OCI-LY7 (cell line): ENCODE data around the gene ATAD3A. TPM values are rescaled to one million over a fixed set of nuclear protein-coding genes. Genes with fewer than 3 reads are reported as not detected.

Source experiments
- BruUV-seq: library from RNA; stranded (reverse); fragments of 400-500 nt; replicated peaks from 2 replicates; lab custom pipeline; 2021; lab: Mats Ljungman, UMichigan
- CTCF ChIA-PET: fragments of 300-600 bp; sonication (Branson Sonifier 250); formaldehyde crosslinking; loops from one replicate; lab custom pipeline; 2022; ENCODE audit warnings: antibody characterized with exemption; ENCODE audit not compliant: unreplicated experiment; lab: Charles Lee
- POLR2A ChIA-PET: fragments of 300-600 bp; sonication (Branson Sonifier 250); formaldehyde crosslinking; loops from one replicate; lab custom pipeline; 2022; ENCODE audit warnings: antibody characterized with exemption; lab: Charles Lee
- DNase-seq: peaks from one replicate; pipeline ENCODE4 v3.0.0-alpha.2; 2015; ENCODE audit warnings: low spot score
- H2AFZ ChIP-seq: fragments of 200-600 bp; sonication (generic), shearing (Covaris generic); 2 replicates; pipeline ENCODE4 v1.6.1; 2014; ENCODE audit warnings: mild to moderate bottlenecking, antibody characterized with exemption, low read length, moderate library complexity
- H3K27ac ChIP-seq: fragments of 200-600 bp; sonication (generic); 2 replicates; pipeline ENCODE4 v1.5.1; 2014; ENCODE audit warnings: mixed run types, low read depth, mild to moderate bottlenecking, moderate library complexity, low read length, inconsistent platforms; ENCODE audit not compliant: poor library complexity, severe bottlenecking
- H3K36me3 ChIP-seq: fragments of 200-600 bp; sonication (generic); 2 replicates; pipeline ENCODE4 v1.6.1; 2014; ENCODE audit warnings: mild to moderate bottlenecking, antibody characterized with exemption, low read length, moderate library complexity, mixed read lengths; ENCODE audit not compliant: insufficient read depth
- H3K4me1 ChIP-seq: fragments of 200-600 bp; sonication (generic); 2 replicates; pipeline ENCODE4 v1.5.1; 2014; ENCODE audit warnings: mild to moderate bottlenecking, low read length; ENCODE audit not compliant: insufficient read depth, poor library complexity, severe bottlenecking
- H3K4me2 ChIP-seq: fragments of 200-600 bp; sonication (generic); 2 replicates; pipeline ENCODE4 v1.6.1; 2014; ENCODE audit warnings: mild to moderate bottlenecking, low read length
- H3K4me3 ChIP-seq: fragments of 200-600 bp; sonication (generic); 2 replicates; pipeline ENCODE4 v1.5.1; 2014; ENCODE audit warnings: mild to moderate bottlenecking, low read depth, low read length; ENCODE audit not compliant: poor library complexity, severe bottlenecking
- H3K79me2 ChIP-seq: fragments of 200-600 bp; sonication (generic); 2 replicates; pipeline ENCODE4 v1.6.1; 2016; ENCODE audit warnings: low read depth, mild to moderate bottlenecking, low read length, moderate library complexity, mixed read lengths; ENCODE audit not compliant: insufficient read depth
- H3K9me2 ChIP-seq: fragments of 200-600 bp; sonication (generic); 2 replicates; pipeline ENCODE4 v1.6.1; 2016; ENCODE audit warnings: mild to moderate bottlenecking, low read length, mixed read lengths; ENCODE audit not compliant: insufficient read depth
- H3K9me3 ChIP-seq: fragments of 200-600 bp; sonication (generic); 2 replicates; pipeline ENCODE4 v1.6.1; 2014; ENCODE audit warnings: mild to moderate bottlenecking, mixed run types, low read length, mixed read lengths
- H4K20me1 ChIP-seq: fragments of 200-600 bp; sonication (generic); 2 replicates; pipeline ENCODE4 v1.6.1; 2014; ENCODE audit warnings: mild to moderate bottlenecking, antibody characterized with exemption, low read length, moderate library complexity, mixed read lengths; ENCODE audit not compliant: insufficient read depth
- EZH2phosphoT487 ChIP-seq: fragments of 200-600 bp; sonication (generic); IDR thresholded peaks from 2 replicates; pipeline ENCODE4 v1.6.1; 2018; ENCODE audit warnings: low read depth, borderline replicate concordance, mild to moderate bottlenecking, mixed run types, antibody characterized with exemption, low read length, moderate library complexity, mixed read lengths
- intact Hi-C: fragments of 100-400 bp; cut with micrococcal nuclease; formaldehyde crosslinking; loops from one replicate; pipeline ENCODE4 v1.10.0; 2022; ENCODE audit not compliant: unreplicated experiment
- total RNA-seq, 2 experiments: library from RNA; depleted of rRNA in 1 of 2; stranded (reverse); fragments of >200 nt in 1 of 2; shearing (Covaris generic) in 1 of 2; gene quantifications; 2 replicates each; pipeline ENCODE4 v1.2.3, GENCODE V29; 2014 to 2022
- TF ChIP-seq, protein P1 (sequence below): fragments of 200-600 bp; sonication (generic); conservative IDR thresholded peaks from 2 replicates; pipeline ENCODE4 v1.5.1; 2014; ENCODE audit warnings: mild to moderate bottlenecking, antibody characterized with exemption, low read length, moderate library complexity, mixed read lengths

The ATAD3A gene
- total RNA-seq, 2 experiments from 2014 or later = 81.9 to 88.6 TPM

DNA sequence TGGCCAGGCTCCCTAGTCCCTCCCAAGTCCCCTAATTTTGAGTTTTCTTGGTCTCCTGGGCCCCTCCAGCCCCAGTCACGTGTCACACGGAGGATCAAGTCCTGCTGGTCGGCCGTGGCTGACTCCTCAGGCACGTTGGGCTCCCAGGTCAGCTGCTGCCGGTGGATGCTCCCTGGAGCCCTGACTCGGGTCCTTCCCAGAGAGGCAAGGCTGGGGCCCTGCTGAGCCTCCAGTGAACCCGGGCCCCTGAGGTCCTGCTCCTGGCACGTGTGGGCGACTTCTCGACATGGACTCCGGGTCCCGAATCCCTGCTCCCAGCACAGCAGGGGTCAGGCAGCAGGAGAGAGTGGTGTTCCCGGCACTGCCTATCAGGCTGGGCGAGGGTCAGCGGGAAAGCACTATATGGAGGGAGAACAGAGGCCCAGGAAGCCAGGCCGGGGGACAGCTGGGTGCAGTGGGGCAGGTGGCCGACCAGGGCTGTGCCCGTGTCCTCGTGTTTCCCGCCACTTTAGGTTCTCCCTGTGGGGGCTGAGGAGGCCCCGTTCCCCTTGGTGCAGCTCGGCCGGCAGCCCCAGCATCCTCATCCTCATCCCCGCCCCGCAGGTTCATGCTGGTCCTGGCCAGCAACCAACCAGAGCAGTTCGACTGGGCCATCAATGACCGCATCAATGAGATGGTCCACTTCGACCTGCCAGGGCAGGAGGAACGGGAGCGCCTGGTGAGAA, 15.3 kb downstream of the ATAD3A start:
- no TSS peak for BruUV-seq
- H2AFZ ChIP-seq = no peak overlapping the region
- H3K4me2 ChIP-seq = no peak overlapping the region
- no peak for DNase-seq
- no peak overlapping the region for H3K4me3 ChIP-seq
- TF ChIP-seq EZH2phosphoT487 = no peak
- TF ChIP-seq, protein P1, sequence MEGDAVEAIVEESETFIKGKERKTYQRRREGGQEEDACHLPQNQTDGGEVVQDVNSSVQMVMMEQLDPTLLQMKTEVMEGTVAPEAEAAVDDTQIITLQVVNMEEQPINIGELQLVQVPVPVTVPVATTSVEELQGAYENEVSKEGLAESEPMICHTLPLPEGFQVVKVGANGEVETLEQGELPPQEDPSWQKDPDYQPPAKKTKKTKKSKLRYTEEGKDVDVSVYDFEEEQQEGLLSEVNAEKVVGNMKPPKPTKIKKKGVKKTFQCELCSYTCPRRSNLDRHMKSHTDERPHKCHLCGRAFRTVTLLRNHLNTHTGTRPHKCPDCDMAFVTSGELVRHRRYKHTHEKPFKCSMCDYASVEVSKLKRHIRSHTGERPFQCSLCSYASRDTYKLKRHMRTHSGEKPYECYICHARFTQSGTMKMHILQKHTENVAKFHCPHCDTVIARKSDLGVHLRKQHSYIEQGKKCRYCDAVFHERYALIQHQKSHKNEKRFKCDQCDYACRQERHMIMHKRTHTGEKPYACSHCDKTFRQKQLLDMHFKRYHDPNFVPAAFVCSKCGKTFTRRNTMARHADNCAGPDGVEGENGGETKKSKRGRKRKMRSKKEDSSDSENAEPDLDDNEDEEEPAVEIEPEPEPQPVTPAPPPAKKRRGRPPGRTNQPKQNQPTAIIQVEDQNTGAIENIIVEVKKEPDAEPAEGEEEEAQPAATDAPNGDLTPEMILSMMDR = no peak
- 0 out of 2 replicates have a peak, but pooled peaks cover 4% of the 10 kb centered on the region for H3K9me3 ChIP-seq
- H3K9me2 ChIP-seq = no peaks in the 10 kb centered on the region
- CTCF ChIA-PET = no interaction called here
- no peak overlapping the region for H3K27ac ChIP-seq
- POLR2A ChIA-PET = no interaction called here
- H3K36me3 ChIP-seq = peaks cover 77% of the 10 kb centered on the region
- H4K20me1 ChIP-seq = no peaks in the 10 kb centered on the region
- intact Hi-C loops = no loop called here
- no peaks in the 10 kb centered on the region for H3K79me2 ChIP-seq
- H3K4me1 ChIP-seq = no peaks in the 10 kb centered on the region

DNA sequence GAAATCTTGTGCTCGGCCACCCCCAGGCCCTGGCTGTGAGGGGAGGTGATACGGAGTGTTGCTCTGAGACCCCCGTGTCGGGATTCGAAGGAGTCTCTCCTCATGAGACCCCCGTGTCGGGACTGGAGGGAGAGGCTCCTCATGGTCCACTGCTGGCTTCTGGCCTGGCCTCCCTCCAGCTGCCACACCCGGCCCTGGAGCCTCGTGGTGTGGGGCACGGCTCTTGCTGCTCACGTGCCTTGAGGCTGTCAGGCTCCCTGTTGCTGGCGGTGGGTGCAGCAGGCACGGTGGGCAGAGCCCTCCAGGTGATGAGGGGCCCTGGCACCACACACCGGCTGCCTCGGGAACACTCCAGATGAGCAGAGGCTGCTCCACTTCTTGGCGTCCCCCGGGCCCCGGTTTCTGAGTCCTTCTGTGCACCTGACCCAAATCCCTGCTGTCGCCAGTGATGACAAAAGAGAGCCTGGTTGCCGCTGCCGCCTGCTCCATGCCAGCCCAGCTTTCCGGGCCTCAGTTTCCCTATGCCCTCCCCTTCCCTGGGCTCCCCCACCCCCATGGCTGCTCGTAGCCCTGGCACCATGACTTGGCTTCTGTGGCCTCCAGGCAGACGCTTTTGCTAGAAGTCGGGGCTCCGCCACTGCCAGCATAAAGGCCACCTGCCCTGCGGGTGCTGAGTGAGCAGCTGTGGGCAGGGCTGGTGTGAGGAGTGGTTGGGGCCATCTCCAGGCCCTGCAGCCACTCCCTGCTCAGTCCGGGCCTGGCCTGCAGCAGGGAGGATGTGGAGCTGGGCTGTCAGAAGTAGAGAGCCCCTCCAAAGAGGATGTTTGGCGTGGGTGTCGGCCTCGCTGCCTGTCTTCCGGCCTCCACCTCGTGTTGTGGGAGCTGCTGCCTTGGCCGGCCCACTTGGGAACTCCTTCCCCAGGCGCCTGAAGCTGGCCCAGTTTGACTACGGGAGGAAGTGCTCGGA, 16.6 kb downstream of the ATAD3A start:
- H3K9me2 ChIP-seq = no peaks in the 10 kb centered on the region
- 0 out of 2 replicates have a peak, but pooled peaks cover 4% of the 10 kb centered on the region for H3K9me3 ChIP-seq
- intact Hi-C loops = no loop called here
- DNase-seq = no peak
- BruUV-seq = no TSS peak
- H3K79me2 ChIP-seq = no peaks in the 10 kb centered on the region
- H2AFZ ChIP-seq = no peak overlapping the region
- no peak for TF ChIP-seq EZH2phosphoT487
- TF ChIP-seq, protein P1 = no peak
- no peaks in the 10 kb centered on the region for H4K20me1 ChIP-seq
- no peak overlapping the region for H3K4me2 ChIP-seq
- H3K27ac ChIP-seq = no peak overlapping the region
- H3K4me3 ChIP-seq = no peak overlapping the region
- POLR2A ChIA-PET = no interaction called here
- CTCF ChIA-PET = no interaction called here
- peaks cover 73% of the 10 kb centered on the region for H3K36me3 ChIP-seq
- no peaks in the 10 kb centered on the region for H3K4me1 ChIP-seq
